Prostate gland (tissue), 2 donors: ENCODE measurements around the gene ZNRF1. TPM values are rescaled to one million over a fixed set of nuclear protein-coding genes. Genes with fewer than 3 reads are reported as not detected.

Experiments used
- DNase-seq: peaks from one replicate; pipeline ENCODE4 v3.0.0-alpha.2; 2019; ENCODE audit warnings: low spot score
- H3K27ac ChIP-seq, 2 donors: fragments of 200-600 bp; sonication (generic); 2 replicates each; pipeline ENCODE4 v1.5.1; 2017 to 2019
- H3K27me3 ChIP-seq: fragments of 200-600 bp; sonication (generic); replicated peaks from 2 replicates; pipeline ENCODE4 v1.5.1; 2019; ENCODE audit not compliant: insufficient read depth
- H3K36me3 ChIP-seq, 2 donors: fragments of 200-600 bp; sonication (generic); 1 replicate in 1 of 2; 2 replicates in 1 of 2; pipeline versions ENCODE4 v1.5.1 to v1.8.1; 2017 to 2019
- H3K4me1 ChIP-seq: fragments of 200-600 bp; sonication (generic); replicated peaks from 2 replicates; pipeline ENCODE4 v1.5.1; 2019
- H3K4me3 ChIP-seq, 2 donors: fragments of 200-600 bp; sonication (generic); 2 replicates each; pipeline ENCODE4 v1.5.1; 2017 to 2019
- H3K9me3 ChIP-seq: fragments of 200-600 bp; sonication (generic); 2 replicates; pipeline ENCODE4 v1.5.1; 2017
- POLR2A ChIP-seq: fragments of 450-650 bp; IDR thresholded peaks from one replicate; pipeline ENCODE4 v1.6.1; 2016; ENCODE audit warnings: antibody characterized with exemption, mild to moderate bottlenecking
- POLR2AphosphoS5 ChIP-seq: sonication (generic); formaldehyde crosslinking; IDR thresholded peaks from one replicate; pipeline ENCODE4 v1.6.1; 2017; ENCODE audit warnings: antibody characterized with exemption
- WGBS: methylation state at CpG from one replicate; pipeline ENCODE4 v1.1.5; 2018; 5-methylcytosine and 5-hydroxymethylcytosine counted together
- intact Hi-C: fragments of 100-400 bp; cut with DNase I; formaldehyde crosslinking; loops from one replicate; pipeline ENCODE4 v1.14.2; 2022
- total RNA-seq, 2 donors: library from RNA; depleted of rRNA; stranded (reverse); fragments of >200 nt; gene quantifications; one replicate each; pipeline ENCODE4 v1.1.0, GENCODE V29; 2016
- TF ChIP-seq, protein P1 (sequence below), 4 experiments: fragments of 200-600 bp in 2 of 4; fragments of 450-650 bp in 2 of 4; sonication (generic) in 2 of 4; IDR thresholded peaks; 1 replicate in 3 of 4; 2 replicates in 1 of 4; pipeline ENCODE4 v1.5.1; 2016 to 2019; ENCODE audit warnings: antibody characterized with exemption in 4 of 4, mild to moderate bottlenecking in 2 of 4, moderate library complexity in 2 of 4

Gene ZNRF1
- total RNA-seq, 2 donors from 2014 or later, result 15.6 to 64.2 TPM

DNA sequence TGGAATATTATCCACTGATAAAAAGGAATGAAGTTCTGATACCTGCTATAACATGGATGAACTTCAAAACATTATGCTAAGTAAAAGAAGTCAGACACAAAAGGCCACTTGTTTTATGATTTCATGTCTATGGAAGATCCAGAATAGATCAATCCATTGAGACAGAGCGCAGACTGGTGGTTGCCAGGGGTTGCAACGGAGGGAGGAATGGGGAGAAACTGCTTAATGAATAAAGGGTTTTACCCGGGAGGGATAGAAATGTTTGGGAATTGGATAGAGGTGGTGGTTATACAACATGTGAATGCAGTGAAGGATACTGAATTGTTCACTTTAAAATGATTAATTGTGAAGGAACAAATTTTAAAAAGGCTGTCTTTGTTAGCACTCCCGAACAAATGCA, 44.1 kb upstream of the ZNRF1 start:
- H3K4me3 ChIP-seq, result no peak overlapping the region
- no peak for DNase-seq
- no peak for TF ChIP-seq POLR2AphosphoS5
- TF ChIP-seq, protein P1, sequence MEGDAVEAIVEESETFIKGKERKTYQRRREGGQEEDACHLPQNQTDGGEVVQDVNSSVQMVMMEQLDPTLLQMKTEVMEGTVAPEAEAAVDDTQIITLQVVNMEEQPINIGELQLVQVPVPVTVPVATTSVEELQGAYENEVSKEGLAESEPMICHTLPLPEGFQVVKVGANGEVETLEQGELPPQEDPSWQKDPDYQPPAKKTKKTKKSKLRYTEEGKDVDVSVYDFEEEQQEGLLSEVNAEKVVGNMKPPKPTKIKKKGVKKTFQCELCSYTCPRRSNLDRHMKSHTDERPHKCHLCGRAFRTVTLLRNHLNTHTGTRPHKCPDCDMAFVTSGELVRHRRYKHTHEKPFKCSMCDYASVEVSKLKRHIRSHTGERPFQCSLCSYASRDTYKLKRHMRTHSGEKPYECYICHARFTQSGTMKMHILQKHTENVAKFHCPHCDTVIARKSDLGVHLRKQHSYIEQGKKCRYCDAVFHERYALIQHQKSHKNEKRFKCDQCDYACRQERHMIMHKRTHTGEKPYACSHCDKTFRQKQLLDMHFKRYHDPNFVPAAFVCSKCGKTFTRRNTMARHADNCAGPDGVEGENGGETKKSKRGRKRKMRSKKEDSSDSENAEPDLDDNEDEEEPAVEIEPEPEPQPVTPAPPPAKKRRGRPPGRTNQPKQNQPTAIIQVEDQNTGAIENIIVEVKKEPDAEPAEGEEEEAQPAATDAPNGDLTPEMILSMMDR (IDR thresholded peaks at IDR 0.05), result no peak
- no peak for TF ChIP-seq POLR2A
- H3K36me3 ChIP-seq, result peaks cover 0 to 7% of the 10 kb centered on the region in 2 donors
- H3K4me1 ChIP-seq, result no peaks in the 10 kb centered on the region
- intact Hi-C loops, result no loop called here
- H3K27ac ChIP-seq, result no peak overlapping the region
- no peaks in the 10 kb centered on the region for H3K27me3 ChIP-seq
- 89% methylated on average over 4 of the region's 4 CpGs for WGBS
- no peaks in the 10 kb centered on the region for H3K9me3 ChIP-seq

GRCh38 chr16:74973304-74973703, 25.5 kb upstream of the ZNRF1 start:
- intact Hi-C loops, result no loop called here
- WGBS, result 99% methylated on average over 10 of the region's 10 CpGs
- Histone ChIP-seq H3K27ac (no peak overlapping the region), H3K4me1 (no peaks in the 10 kb centered on the region), H3K36me3 (no peaks in the 10 kb centered on the region), H3K27me3 (no peaks in the 10 kb centered on the region), H3K9me3 (no peaks in the 10 kb centered on the region), H3K4me3 (no peak overlapping the region)
- no peak for DNase-seq
- TF ChIP-seq, protein P1 (IDR thresholded peaks at IDR 0.05), result no peak
- TF ChIP-seq POLR2AphosphoS5, result no peak
- no peak for TF ChIP-seq POLR2A

DNA sequence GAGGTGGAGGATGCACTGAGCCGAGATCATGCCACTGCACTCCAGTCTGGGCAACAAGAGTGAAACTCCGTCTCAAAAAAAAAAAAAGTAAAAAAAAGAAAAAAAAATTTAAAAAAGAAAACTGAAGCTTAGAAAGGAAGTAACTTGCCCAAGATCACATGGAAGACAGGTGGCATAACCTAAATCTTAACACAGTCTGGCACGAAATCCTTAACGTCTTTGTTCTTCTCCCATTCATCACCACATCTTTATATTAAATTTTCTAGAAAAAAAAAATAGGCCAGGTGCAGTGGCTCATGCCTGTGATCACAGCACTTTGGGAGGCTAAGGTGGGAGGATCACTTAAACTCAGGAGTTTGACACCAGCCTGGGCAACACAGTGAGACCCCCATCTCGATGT, 23.2 kb upstream of the ZNRF1 start:
- no peaks in the 10 kb centered on the region for H3K4me1 ChIP-seq

DNA sequence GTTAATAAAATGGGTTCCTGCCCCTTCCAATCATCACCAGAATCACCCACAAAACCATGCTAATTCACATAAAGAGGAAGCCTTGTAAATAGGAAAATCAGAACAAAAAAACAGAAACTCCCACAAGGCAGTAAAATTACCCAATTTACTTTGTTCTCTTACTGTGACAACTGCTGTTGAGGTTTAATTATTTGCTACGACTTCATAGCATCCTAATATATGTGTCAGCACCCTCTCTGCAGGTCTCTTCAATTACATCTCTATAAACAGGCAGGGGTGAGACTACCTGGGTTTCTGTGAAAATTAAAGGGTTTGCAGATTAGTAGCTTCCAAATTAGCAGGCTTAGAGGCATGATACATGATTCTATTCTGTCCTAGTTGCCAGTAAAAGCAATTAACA, 16.6 kb upstream of the ZNRF1 start:
- TF ChIP-seq POLR2AphosphoS5 (no peak), POLR2A (no peak)
- TF ChIP-seq, protein P1 (IDR thresholded peaks at IDR 0.05), result no peak
- Histone ChIP-seq H3K4me3 (no peak overlapping the region), H3K36me3 (no peaks in the 10 kb centered on the region), H3K4me1 (no peaks in the 10 kb centered on the region), H3K27ac (no peak overlapping the region), H3K27me3 (no peaks in the 10 kb centered on the region), H3K9me3 (no peaks in the 10 kb centered on the region)
- no peak for DNase-seq
- 67% methylated on average over 1 of the region's 1 CpG for WGBS
- intact Hi-C loops, result no loop called here

More for the DNA sequence above, 23.2 kb upstream of the ZNRF1 start:
- TF ChIP-seq POLR2AphosphoS5 (no peak), POLR2A (no peak)
- TF ChIP-seq, protein P1 (IDR thresholded peaks at IDR 0.05), result no peak
- DNase-seq, result no peak
- intact Hi-C loops, result no loop called here
- H3K36me3 ChIP-seq, result no peaks in the 10 kb centered on the region
- H3K9me3 ChIP-seq, result no peaks in the 10 kb centered on the region
- H3K27me3 ChIP-seq, result no peaks in the 10 kb centered on the region
- no peak overlapping the region for H3K27ac ChIP-seq
- 78% methylated on average over 5 of the region's 5 CpGs for WGBS
- H3K4me3 ChIP-seq, result no peak overlapping the region

GRCh38 chr16:74984194-74984528, 14.7 kb upstream of the ZNRF1 start:
- no peaks in the 10 kb centered on the region for H3K4me1 ChIP-seq
- WGBS, result 29% methylated on average over 13 of the region's 13 CpGs
- H3K4me3 ChIP-seq, result peak overlapping the region; percentile 94 to 96
- DNase-seq, result no peak
- peak overlapping the region; percentile 81 for H3K27ac ChIP-seq
- TF ChIP-seq POLR2A, result no peak
- no peak for TF ChIP-seq POLR2AphosphoS5
- TF ChIP-seq, protein P1 (IDR thresholded peaks at IDR 0.05), result no peak
- intact Hi-C loops, result no loop called here
- H3K27me3 ChIP-seq, result no peaks in the 10 kb centered on the region
- H3K36me3 ChIP-seq, result no peaks in the 10 kb centered on the region
- no peaks in the 10 kb centered on the region for H3K9me3 ChIP-seq
